GM21576 (cell line): ENCODE measurements around the gene LMBRD2.
"Not testable (repeated sequence)": the region's sequence is repeated elsewhere in the genome, so short reads cannot be mapped to it uniquely, and the experiment has no call there.

Source experiments
- ATAC-seq: cut with Tn5 transposase; IDR thresholded peaks from one replicate; pipeline ENCODE4 v1.9.1; 2021; ENCODE audit warnings: mild to moderate bottlenecking, moderate library complexity; ENCODE audit not compliant: unreplicated experiment

Gene LMBRD2

GRCh38 chr5:36151434-36152323, at the start of gene LMBRD2, which contains the start of gene SKP2:
TSS of gene LMBRD2 (minus strand) at chr5:36151887. CDS start at chr5:36143349, 8,538 bp downstream.
TSS of gene SKP2 (plus strand) at chr5:36152111. CDS start at chr5:36152263, 152 bp downstream.
- peak; percentile 99 for ATAC-seq

DNA sequence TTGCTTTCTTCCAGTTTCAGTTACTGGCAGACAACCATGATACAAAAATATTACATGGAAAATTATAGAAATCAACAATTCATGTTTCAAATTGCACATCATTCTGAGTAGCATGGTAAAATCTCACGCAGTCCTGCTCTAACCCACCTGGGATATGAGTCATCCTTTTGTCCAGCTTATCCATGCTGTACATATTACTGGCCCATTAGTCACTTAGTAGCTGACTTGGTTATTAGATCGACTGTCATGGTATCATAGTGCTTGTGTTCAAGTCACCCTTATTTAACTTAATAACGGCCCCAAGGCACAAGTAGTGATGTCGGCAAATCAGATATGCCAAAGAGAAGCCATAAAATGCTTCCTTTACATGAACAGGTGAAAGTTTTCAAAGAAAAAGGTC, 48.8 kb upstream of the LMBRD2 start:
- ATAC-seq, result no peak

GRCh38 chr5:36199620-36200019, 47.9 kb upstream of the LMBRD2 start:
- no peak for ATAC-seq

GRCh38 chr5:36198783-36199182, 47.1 kb upstream of the LMBRD2 start:
- not testable (repeated sequence) for ATAC-seq

DNA sequence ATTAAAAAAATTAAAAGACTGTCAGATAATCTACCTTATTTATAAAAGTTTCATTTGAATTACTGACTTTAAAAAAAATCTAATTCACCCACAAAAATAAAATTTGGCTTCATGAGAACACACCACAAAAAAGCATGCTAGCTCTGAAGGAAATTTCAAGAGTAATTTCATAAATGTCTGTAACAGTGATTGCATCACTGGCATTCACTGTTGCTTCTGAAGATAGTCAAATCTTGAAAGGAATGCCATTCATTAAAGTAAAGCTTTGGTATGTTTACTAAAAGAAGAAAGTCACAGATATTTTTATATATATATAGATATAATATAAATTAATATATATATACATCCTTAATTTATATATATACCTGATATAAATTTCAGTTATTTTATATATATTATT, 46.6 kb upstream of the LMBRD2 start:
- ATAC-seq, result no peak

GRCh38 chr5:36193746-36194145, 42.1 kb upstream of the LMBRD2 start:
- ATAC-seq, result no peak

DNA sequence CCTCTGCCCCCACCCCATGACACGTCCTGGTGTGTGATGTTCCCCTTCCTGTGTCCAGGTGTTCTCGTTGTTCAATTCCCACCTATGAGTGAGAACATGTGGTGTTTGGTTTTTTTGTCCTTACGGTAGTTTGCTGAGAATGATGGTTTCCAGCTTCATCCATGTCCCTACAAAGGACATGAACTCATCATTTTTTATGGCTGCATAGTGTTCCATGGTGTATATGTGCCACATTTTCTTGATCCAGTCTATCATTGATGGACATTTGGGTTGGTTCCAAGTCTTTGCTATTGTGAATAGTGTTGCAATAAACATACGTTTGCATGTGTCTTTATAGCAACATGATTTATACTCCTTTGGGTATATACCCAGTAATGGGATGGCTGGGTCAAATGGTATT, 32.7 kb upstream of the LMBRD2 start:
- ATAC-seq, result not testable (repeated sequence)

DNA sequence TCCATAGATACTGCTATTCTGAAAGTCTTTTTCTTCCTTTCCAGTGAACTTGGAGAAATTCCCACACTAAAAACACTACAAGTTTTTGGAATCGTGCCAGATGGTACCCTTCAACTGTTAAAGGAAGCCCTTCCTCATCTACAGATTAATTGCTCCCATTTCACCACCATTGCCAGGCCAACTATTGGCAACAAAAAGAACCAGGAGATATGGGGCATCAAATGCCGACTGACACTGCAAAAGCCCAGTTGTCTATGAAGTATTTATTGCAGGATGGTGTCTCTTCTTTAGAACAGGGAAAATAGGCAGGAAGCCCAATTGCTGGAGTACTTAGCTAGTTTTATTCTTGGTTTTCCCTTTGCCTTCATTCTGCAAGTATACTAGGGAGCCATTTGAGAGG, 30.1 kb upstream of the LMBRD2 start:
- ATAC-seq, result no peak

DNA sequence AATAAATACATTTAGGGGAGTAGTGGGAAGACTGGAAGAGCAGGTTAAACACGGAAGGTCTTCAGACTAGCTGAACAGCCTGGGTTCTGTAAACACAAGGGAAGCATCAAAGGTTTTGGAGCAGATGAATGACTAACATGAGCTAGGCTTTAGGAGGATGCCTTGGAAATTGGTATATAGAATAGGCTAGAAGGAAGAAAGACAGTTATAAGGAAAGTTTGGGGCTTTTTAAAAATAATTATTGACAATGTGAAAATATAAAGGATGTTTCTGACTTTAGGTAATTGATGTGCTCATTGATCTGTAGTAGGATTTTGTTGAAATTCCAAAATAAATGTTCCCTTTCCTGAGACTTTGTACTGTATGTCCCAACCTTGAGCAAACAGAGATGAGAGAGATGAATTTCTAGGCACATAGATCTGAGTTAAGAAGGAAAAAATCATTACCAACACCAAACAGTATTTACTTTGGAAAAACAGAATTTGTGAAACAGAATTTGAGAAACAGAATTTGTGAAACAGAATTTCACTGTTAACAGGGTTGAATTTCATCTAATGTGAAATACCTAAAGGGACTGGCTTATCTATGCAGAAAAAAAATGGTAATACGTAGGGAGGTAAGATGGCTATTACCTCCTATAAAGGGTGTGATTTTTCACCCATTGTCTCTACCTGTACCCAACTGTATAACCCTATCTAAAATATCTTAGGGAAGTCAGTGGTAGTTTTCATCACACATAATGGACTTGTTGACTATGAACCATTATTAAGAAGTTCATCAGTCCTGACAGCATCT, 29.1 kb upstream of the LMBRD2 start:
- ATAC-seq, result no peak

DNA sequence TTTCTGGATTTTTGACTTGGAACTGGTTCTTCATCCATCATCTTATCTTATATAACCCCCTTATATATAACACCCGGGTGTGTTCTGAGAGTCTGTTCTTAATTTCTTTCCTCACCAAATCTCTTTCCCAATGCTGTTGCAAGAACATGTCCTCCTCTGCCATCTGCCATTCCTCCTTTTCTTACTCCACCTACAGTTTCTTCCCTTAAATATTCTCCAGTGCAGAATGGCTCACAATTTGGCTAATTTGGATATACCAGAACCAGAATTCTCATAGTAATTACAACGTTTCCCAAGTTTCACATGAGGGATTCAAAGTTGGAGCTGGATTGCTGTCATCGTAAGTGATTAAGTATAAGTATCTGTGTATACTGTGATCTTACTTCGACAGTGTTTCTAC, 28.3 kb upstream of the LMBRD2 start:
- ATAC-seq, result no peak

GRCh38 chr5:36178524-36178890, 26.8 kb upstream of the LMBRD2 start:
- no peak for ATAC-seq

DNA sequence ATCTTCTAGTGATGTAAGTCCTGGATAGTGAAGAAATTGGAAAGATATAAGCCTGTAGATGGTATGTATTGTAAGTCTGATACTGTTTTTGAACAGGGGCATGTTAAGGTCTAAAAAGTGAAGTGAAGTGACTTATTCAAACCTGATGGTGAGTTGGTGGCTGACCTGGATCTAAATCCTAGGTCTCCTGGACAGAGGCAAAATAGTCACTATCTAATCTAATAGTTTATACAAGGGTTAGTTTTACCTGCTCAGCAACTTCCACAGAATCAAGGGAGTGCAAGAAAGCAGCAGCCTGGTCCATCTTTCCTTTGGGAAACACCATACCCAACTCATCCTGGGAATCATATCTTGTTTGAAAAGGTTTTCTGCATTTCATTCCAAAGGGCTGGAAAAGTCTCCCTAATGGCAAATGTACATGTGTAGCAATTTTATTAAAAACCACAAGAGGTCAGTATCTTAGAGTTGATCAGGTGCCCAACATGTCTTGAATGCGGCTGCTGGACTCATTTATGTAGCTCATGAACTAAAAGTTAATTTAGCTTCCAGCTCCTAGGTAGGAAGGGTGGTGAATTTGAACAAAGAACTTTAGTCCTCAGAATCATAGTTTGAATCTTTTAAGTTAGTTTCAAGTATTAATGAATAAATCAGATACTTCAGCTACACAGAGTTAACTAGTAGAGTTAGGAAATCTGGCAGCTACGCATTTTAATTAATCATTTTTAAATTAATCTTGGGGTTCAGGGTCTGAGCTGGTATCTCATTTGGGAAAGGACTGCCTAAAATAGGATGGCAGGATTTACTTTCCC, 26.2 kb upstream of the LMBRD2 start:
- no peak for ATAC-seq

GRCh38 chr5:36177154-36177553, 25.5 kb upstream of the LMBRD2 start:
- peak; percentile 97 for ATAC-seq

- no peak for ATAC-seq
Measured at GRCh38 chr5:36175043-36175442, 23.4 kb upstream of the LMBRD2 start.

DNA sequence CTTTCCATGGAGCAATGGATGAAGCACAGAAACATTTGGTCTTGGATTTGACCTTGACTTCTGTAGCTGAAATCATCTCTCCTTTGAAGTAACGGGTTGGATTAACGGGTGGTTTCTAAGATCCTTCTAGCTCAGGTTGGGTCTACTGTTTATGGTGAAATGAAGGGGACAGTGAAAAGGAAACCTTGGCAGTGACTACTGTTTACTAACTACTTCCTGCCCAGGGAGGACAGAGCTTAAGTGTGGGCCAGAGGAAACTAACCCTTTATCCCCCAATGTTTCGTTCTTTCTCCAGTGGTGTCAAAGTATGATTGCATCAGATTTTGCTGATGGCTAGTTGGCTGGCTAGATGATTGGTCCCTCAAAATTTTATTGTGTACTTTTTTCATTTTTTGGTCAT, 22.4 kb upstream of the LMBRD2 start:
- ATAC-seq, result no peak

- ATAC-seq, result no peak
Measured at GRCh38 chr5:36173426-36173825, 21.7 kb upstream of the LMBRD2 start.

GRCh38 chr5:36172599-36172998, 20.9 kb upstream of the LMBRD2 start:
- ATAC-seq, result no peak

- no peak for ATAC-seq
Measured at GRCh38 chr5:36170832-36171424, 19.2 kb upstream of the LMBRD2 start.

DNA sequence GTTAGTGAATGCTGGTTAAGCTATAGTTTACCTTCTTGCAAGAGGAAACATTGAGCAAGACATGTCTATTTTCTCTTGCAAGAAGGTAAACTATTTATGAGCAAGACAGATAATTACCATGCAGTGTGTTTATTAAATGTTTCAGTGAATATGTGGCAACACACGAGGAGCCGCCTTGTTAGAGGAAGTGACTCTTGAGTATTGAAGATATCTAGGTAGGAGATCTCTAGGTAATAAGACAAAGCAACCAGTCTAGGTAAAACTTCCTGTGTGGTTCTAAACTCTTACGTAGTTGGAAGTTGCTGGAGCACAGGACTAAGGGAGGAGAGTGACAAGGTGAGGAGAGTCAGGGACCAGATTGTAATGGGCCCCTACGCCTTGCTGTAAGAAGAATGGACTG, 17.1 kb upstream of the LMBRD2 start:
- ATAC-seq, result no peak

DNA sequence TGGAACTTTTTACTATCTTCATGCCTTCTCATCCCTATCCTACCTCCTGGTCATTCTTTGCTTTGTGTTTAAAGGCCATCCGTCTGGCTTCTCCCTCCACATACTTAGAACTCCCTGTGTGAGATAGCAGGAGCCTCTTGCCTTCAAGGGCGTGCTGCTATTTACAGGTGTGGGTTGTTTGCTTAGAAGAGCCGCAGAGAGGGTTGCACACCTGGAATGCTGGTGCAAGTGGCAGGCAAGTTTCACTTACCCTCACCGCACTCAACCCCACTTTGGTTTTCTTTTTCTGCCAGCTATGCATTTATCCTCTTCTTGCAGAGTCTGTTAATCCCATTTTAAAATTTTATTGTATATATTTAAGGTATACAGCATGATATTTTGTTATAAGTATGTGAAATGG, 12.8 kb upstream of the LMBRD2 start:
- ATAC-seq, result no peak
